Activated CD4-positive, alpha-beta T cell treated with anti-CD3 and anti-CD28 coated beads, Interleukin-2, amount 10 ng/mL, durations not matched to agents 7 days and 5 days (primary cell): Measurements from ENCODE around the gene ABCC1. TPM values are rescaled to one million over a fixed set of nuclear protein-coding genes. Genes with fewer than 3 reads are reported as not detected.
"Not testable (repeated sequence)": the region's sequence is repeated elsewhere in the genome, so short reads cannot be mapped to it uniquely, and the experiment has no call there.

Experiments used
- CTCF ChIA-PET: fragments of 350-600 bp; sonication (Branson Sonifier 250); formaldehyde crosslinking; loops from one replicate; lab custom pipeline; 2021; ENCODE audit warnings: antibody characterized with exemption; lab: Charles Lee
- POLR2A ChIA-PET: fragments of 350-600 bp; sonication (Branson Sonifier 250); formaldehyde crosslinking; loops from one replicate; lab custom pipeline; 2021; ENCODE audit warnings: antibody characterized with exemption; lab: Charles Lee
- DNase-seq: peaks from one replicate; pipeline ENCODE4 v3.0.0-alpha.2; 2020
- H3K27ac Mint-ChIP-seq: one replicate; pipeline ENCODE4 v1.8.0; 2021; ENCODE audit warnings: mild to moderate bottlenecking, moderate library complexity, mixed read lengths
- H3K27me3 Mint-ChIP-seq: one replicate; pipeline ENCODE4 v1.8.0; 2021; ENCODE audit warnings: mixed read lengths
- H3K36me3 Mint-ChIP-seq: one replicate; pipeline ENCODE4 v1.8.0; 2021; ENCODE audit warnings: low read depth, mixed read lengths
- H3K4me1 Mint-ChIP-seq: one replicate; pipeline ENCODE4 v1.8.0; 2021; ENCODE audit warnings: mixed read lengths
- H3K4me3 Mint-ChIP-seq: one replicate; pipeline ENCODE4 v1.8.0; 2021; ENCODE audit warnings: mild to moderate bottlenecking, moderate library complexity, mixed read lengths
- H3K9me3 Mint-ChIP-seq: one replicate; pipeline ENCODE4 v1.8.0; 2021; ENCODE audit warnings: mixed read lengths
- total RNA-seq, 2 experiments: library from RNA; stranded (reverse); gene quantifications; one replicate each; pipeline ENCODE4 v1.2.3, GENCODE V29; 2021

ABCC1 gene
- total RNA-seq, 2 experiments from 2014 or later, result 51.7 to 55.2 TPM

DNA sequence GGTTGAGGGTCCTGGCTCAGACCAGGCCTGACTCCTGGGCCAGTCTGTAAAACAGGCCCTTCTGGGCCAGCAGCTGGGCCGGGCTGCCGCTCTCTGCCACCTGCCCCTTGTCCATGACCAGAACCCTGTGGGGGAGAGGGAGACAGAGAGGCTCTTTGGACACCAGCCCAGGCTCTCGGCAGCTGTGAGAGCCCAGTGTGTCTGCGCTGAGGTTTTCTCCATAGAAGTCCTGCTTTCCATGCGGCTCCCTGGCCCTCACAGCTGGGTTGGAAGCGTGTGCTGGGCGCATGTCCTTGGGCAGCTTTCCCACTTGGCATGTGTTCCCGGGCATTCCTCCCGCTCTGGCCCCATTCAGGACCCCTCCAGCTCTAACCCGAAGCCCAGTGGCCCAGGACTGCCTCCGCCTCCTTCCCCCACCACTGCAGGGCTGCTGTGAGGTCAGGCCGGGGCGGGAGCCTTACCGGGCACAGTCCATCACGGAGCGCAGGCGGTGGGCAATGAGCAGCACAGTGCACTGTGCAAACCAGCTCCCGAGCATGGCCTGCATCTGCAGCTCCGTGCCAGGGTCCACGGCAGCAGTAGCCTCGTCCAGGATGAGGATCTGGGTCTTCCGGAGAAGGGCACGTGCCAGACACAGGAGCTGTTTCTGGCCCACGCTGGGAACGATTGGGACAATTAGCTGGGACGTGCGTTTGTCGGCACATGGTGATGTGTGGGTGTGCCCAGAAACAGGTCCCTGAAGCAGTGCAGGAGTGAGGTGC, 200.9 kb downstream of the ABCC1 start:
- Mint-ChIP-seq H3K9me3 (no peaks in the 10 kb centered on the region), H3K4me3 (no peak overlapping the region), H3K4me1 (no peaks in the 10 kb centered on the region), H3K27ac (no peak overlapping the region), H3K27me3 (no peaks in the 10 kb centered on the region), H3K36me3 (no peaks in the 10 kb centered on the region)
- no peak for DNase-seq
- ChIA-PET POLR2A (no interaction called here), CTCF (no interaction called here)

DNA sequence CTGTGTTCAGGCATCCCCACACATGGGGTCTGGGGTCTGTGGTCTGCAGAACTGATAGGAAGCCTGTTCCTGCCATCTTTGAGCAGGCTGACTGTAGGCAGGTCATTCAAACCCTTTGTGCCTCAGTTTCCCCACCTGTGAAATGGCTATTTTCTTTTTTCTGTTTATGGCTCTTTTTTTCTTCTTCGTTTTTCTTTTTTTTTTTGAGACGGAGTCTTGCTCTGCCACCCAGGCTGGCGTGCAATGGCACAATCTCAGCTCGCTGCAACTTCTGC, 201.4 kb downstream of the ABCC1 start:
- Mint-ChIP-seq H3K36me3 (no peaks in the 10 kb centered on the region), H3K27ac (no peak overlapping the region), H3K9me3 (no peaks in the 10 kb centered on the region), H3K4me1 (no peaks in the 10 kb centered on the region), H3K4me3 (no peak overlapping the region), H3K27me3 (no peaks in the 10 kb centered on the region)
- ChIA-PET CTCF (no interaction called here), POLR2A (no interaction called here)
- DNase-seq, result no peak

DNA sequence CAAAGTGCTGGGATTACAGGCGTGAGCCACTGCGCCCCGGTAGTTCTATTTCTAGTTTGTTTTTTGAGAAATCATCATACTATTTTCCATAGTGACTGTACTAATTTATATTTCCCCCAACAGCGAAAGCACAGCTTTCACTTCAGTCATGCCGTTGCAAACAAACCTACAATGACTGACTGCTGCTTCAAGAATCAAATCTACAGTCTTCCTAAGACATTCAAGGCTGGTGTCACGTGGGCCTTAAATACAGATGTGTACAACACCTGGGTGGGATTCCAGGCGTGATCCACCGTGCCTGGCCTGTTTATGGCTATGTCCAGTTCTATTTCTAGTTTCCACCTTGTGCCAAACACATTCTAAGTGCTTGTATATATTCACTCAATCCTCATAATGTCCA, 201.9 kb downstream of the ABCC1 start:
- no peak for DNase-seq
- ChIA-PET CTCF (no interaction called here), POLR2A (no interaction called here)
- no peaks in the 10 kb centered on the region for H3K27me3 Mint-ChIP-seq
- no peaks in the 10 kb centered on the region for H3K4me1 Mint-ChIP-seq
- H3K9me3 Mint-ChIP-seq, result no peaks in the 10 kb centered on the region
- H3K27ac Mint-ChIP-seq, result no peak overlapping the region
- H3K36me3 Mint-ChIP-seq, result no peaks in the 10 kb centered on the region
- H3K4me3 Mint-ChIP-seq, result no peak overlapping the region

DNA sequence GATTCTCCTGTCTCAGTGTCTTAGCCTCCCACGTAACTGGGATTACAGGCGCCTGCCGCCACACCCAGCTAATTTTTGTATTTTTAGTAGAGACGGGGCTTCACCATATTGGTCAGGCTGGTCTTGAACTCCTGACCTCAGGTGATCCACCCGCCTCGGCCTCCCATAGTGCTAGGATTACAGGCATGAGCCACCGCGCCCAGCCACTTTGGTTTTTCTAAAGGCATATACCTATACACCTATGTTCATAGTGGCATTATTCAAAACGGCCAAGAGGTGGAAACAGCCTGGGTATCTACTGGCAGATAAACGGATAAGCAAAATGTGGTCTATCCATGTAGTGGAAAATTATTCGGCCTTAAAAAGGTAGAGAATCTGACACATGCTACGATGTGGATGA, 203.6 kb downstream of the ABCC1 start:
- H3K27ac Mint-ChIP-seq, H3K4me1 Mint-ChIP-seq, H3K36me3 Mint-ChIP-seq, CTCF ChIA-PET, POLR2A ChIA-PET, DNase-seq, H3K9me3 Mint-ChIP-seq, H3K27me3 Mint-ChIP-seq, H3K4me3 Mint-ChIP-seq: not testable (repeated sequence)

DNA sequence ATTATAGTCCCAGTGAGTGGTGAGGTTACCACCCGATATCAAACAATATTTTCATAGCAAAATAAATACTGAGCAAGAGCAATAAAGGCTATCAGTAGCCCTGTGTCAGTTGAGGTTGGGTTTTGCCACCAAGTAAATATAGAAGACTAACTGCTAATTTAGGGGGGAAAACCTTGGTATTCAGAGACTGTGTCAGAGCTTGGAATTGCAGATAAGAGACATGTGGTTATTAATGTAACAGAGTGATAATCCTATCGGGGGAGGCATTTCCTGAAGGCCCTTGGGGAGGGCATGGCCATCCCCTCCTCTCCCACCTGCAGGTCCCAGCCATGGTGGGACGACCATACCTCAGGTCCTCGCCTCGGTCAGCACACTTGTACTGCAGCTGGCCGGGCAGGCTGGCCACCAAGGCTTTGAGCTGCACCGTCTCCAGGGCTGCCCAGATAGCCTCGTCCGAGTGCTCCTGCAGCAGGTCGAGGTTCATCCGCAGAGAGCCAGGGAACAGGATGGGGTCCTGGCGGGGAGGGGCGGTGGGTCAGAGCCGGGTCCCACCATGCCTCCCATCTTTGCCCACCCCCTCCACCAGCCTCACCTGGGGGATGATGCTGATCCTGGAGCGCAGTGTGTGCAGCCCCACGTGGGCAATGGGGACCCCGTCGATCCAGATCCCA, 205.0 kb downstream of the ABCC1 start:
- H3K4me1 Mint-ChIP-seq, result no peaks in the 10 kb centered on the region
- H3K27me3 Mint-ChIP-seq, result no peaks in the 10 kb centered on the region
- H3K4me3 Mint-ChIP-seq, result no peak overlapping the region
- peaks cover 9% of the 10 kb centered on the region for H3K9me3 Mint-ChIP-seq
- ChIA-PET POLR2A (no interaction called here), CTCF (interaction anchor here (0.6 kb wide), 1 partner anchor 427 kb away, joined by 3 read pairs; no protein-coding TSS in a partner anchor)
- H3K36me3 Mint-ChIP-seq, result no peaks in the 10 kb centered on the region
- H3K27ac Mint-ChIP-seq, result no peak overlapping the region
- DNase-seq, result no peak

DNA sequence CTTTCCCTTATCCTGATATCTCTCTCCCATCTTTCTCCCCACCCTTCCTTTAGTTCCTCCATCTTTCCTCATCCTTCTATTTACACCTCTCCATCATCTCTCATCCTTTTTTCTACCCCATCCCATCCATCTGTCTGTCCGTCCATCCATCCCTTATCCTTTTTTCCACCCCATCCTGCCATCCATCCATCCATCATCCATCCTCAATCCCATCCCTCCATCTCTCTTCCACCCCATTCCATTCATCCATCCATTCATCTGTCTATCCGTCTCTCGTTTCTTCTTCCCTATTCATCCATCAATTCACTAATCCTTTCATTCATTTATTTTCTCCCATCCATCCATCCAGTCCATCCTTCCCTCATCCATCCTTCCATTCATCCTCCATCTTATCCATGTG, 205.8 kb downstream of the ABCC1 start:
- ChIA-PET POLR2A (no interaction called here), CTCF (no interaction called here)
- DNase-seq, result no peak
- H3K27me3 Mint-ChIP-seq, result no peaks in the 10 kb centered on the region
- no peaks in the 10 kb centered on the region for H3K4me1 Mint-ChIP-seq
- H3K36me3 Mint-ChIP-seq, result no peaks in the 10 kb centered on the region
- H3K4me3 Mint-ChIP-seq, result no peak overlapping the region
- no peak overlapping the region for H3K27ac Mint-ChIP-seq
- peaks cover 9% of the 10 kb centered on the region for H3K9me3 Mint-ChIP-seq

DNA sequence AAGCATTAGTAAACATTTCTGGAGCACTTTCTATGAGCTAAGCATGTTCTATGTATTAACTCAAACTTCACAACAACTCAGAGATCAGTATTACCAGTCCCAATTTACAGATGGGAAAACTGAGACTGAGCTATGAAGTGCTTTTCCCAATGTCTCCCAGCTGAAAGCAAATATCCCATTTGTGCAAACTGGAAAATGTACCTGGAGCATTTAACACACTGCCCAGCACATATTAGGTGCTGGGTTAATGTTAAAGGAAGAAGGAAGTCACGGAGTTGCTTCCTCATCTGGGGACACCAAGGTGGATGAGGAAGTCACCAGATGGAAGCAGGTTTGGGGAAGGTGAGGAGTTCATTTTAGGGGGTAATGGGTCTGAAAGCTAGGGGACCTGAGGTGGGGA, 207.8 kb downstream of the ABCC1 start:
- ChIA-PET POLR2A (no interaction called here), CTCF (interaction anchor here (1.2 kb wide), 1 partner anchor 426 kb away, joined by 3 read pairs; no protein-coding TSS in a partner anchor)
- Mint-ChIP-seq H3K4me1 (no peaks in the 10 kb centered on the region), H3K36me3 (no peaks in the 10 kb centered on the region), H3K9me3 (peaks cover 9% of the 10 kb centered on the region), H3K4me3 (no peak overlapping the region), H3K27me3 (no peaks in the 10 kb centered on the region), H3K27ac (no peak overlapping the region)
- DNase-seq, result no peak

DNA sequence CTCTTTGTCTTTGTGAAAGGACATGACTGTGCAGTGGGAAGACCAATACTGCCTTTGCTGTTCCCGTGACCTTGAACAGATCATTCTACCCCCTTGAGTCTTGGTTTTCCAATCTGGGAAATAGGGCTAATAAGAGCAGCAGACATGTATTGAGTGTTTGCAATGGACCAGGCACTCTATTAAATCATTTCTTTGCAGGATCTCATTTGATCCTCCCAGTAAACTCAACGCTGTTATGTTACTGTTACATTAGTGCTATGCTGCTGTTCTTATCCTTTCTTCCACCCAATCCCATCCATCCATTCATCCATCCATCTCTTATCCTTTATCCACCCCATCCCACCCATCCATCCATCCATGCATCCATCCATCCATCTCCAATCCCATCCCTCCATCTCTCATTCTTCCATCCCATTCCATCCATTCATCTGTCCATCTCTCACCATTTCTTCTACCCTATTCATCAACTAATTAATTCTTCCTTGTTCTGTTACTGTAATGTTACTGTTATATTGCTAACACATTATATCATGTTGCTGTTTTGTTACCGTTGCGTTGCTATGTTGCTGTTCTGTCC, 208.8 kb downstream of the ABCC1 start:
- no peaks in the 10 kb centered on the region for H3K4me1 Mint-ChIP-seq
- no peak for DNase-seq
- ChIA-PET POLR2A (no interaction called here), CTCF (no interaction called here)
- peaks cover 9% of the 10 kb centered on the region for H3K9me3 Mint-ChIP-seq
- no peak overlapping the region for H3K27ac Mint-ChIP-seq
- H3K27me3 Mint-ChIP-seq, result no peaks in the 10 kb centered on the region
- no peaks in the 10 kb centered on the region for H3K36me3 Mint-ChIP-seq
- no peak overlapping the region for H3K4me3 Mint-ChIP-seq

DNA sequence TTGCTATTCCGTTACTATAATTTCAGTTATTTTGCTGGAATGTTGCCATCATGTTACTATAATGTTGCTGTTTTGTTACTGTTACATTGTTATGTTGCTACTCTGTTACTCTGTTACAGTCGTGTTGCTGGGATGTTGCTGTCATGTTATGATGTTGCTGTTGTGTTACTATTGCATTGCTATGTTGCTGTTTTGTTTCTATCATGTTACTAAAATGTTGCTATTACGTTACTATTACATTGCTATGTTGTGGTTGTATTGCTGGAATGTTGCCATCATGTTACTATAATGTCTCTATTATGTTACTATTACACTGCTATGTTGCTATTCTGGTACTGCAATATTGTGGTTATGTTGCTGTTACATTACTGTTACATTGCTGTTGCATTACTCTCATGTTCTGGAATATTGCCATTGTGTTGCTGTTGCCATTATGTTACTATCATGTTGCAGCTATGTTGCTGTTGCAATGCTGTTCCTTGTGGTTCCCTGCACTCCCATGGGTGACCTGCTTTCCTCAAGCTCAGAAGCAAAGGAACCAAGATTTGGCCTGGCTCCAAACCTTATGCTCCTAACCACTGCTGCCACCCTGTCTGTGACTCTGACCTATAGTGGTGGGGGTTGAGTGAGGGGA, 209.4 kb downstream of the ABCC1 start:
- Mint-ChIP-seq H3K27me3 (no peaks in the 10 kb centered on the region), H3K9me3 (peaks cover 9% of the 10 kb centered on the region), H3K36me3 (no peaks in the 10 kb centered on the region), H3K4me1 (no peaks in the 10 kb centered on the region), H3K27ac (no peak overlapping the region), H3K4me3 (no peak overlapping the region)
- no peak for DNase-seq
- CTCF ChIA-PET, result no interaction called here
- POLR2A ChIA-PET, result no interaction called here

DNA sequence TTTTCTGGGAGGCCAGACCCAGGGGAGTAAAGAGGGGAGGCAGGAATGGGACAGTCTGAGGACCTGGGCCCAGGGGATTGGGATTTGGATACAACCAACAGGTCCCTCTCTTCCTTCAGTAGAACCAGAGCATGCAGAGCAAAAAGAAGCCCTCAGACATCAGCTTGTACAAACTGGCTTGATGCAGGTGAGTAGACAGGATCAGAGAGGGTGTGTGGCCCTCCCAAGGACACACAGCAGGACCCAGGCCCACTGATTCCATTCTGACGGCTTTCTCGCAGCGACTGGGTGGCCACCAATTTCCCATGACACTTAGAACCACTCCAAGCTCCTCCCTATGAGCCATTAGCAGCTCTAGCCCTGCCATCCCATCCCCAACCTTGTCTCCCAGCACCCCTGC, 210.2 kb downstream of the ABCC1 start:
- DNase-seq, result no peak
- Mint-ChIP-seq H3K27me3 (no peaks in the 10 kb centered on the region), H3K27ac (no peak overlapping the region), H3K4me1 (no peaks in the 10 kb centered on the region), H3K9me3 (peaks cover 9% of the 10 kb centered on the region), H3K36me3 (no peaks in the 10 kb centered on the region), H3K4me3 (no peak overlapping the region)
- POLR2A ChIA-PET, result no interaction called here
- CTCF ChIA-PET, result no interaction called here

DNA sequence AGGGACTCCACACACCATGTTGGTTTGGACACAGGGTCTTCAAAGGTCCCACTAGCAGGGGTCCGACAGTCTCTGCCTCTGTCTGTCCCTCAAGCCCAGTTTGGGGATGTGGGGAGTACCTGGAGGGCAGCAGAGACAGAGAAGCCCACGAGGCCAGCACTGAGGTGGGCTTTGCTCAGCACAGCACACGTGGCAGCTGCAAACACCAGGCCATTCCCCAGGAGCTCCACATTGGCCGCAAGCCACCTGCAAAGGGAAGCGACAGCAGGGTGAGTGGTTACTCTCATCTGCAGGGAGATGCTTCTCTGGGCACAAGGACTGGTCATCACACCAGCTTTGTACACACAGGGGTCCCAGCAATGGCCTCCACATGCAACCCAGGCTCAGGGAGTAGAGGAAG, 211.9 kb downstream of the ABCC1 start:
- Mint-ChIP-seq H3K4me3 (no peak overlapping the region), H3K27ac (no peak overlapping the region), H3K27me3 (no peaks in the 10 kb centered on the region), H3K36me3 (no peaks in the 10 kb centered on the region), H3K9me3 (peaks cover 9% of the 10 kb centered on the region), H3K4me1 (no peaks in the 10 kb centered on the region)
- ChIA-PET POLR2A (no interaction called here), CTCF (no interaction called here)
- no peak for DNase-seq

DNA sequence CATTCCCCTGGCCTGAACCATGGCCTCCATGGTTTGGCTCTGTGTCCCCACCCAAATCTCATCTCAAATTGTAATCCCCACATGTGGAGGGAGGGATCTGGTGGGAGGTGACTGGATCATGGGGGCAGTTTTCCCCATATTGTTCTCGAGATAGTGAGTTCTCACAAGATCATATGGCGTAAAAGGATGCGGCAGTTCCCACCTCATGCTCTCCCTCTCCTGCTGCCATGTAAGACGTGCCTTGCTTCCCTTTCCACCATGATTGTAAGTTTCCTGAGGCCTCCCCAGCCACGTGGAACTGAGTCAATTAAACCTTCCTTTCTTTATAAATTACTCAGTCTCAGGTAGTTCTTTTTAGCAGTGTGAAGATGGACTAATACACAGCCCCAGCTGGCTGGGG, 212.4 kb downstream of the ABCC1 start:
- DNase-seq, H3K4me3 Mint-ChIP-seq, H3K4me1 Mint-ChIP-seq, H3K27ac Mint-ChIP-seq, H3K9me3 Mint-ChIP-seq, CTCF ChIA-PET, POLR2A ChIA-PET, H3K36me3 Mint-ChIP-seq, H3K27me3 Mint-ChIP-seq: not testable (repeated sequence)

DNA sequence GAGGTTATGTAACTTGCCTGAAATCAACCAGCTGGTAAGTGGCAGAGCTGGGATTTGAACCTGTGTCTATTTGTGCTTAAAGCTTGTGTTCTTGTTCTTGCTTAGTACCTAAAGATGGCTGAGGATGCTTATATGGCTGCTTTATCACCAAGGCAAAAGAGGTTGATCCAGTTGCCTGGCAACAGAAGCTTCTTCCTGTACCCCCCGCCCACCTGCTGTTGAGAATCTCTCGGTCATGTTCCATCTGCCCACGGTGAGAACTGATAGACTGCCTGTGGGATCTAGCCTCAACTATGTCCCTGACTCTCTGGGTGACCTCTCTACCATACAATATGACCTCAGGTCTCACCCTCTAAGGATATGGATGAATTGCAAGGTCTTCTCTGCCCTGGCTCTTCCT, 213.2 kb downstream of the ABCC1 start:
- POLR2A ChIA-PET, result no interaction called here
- no peak for DNase-seq
- Mint-ChIP-seq H3K36me3 (no peaks in the 10 kb centered on the region), H3K27ac (no peak overlapping the region), H3K27me3 (no peaks in the 10 kb centered on the region), H3K9me3 (peaks cover 9% of the 10 kb centered on the region), H3K4me1 (no peaks in the 10 kb centered on the region), H3K4me3 (no peak overlapping the region)
- CTCF ChIA-PET, result no interaction called here
